HL-60 (cell line): ENCODE measurements around the gene ETFA.

Experiments used
- DNase-seq, 2 experiments: peaks; one replicate each; pipeline ENCODE4 v3.0.0-alpha.2; 2010 to 2020; ENCODE audit warnings: low read depth in 1 of 2, low spot score in 1 of 2
- H3K27ac ChIP-seq: fragments of 250-450 bp; sonication (Bioruptor Pico); replicated peaks from 2 replicates; pipeline ENCODE4 v1.5.1; 2020; ENCODE audit warnings: mild to moderate bottlenecking, moderate library complexity
- H3K27me3 ChIP-seq: fragments of 250-450 bp; sonication (Bioruptor Pico); 2 replicates; pipeline ENCODE4 v1.5.1; 2021; ENCODE audit warnings: mild to moderate bottlenecking, moderate library complexity; ENCODE audit not compliant: insufficient read depth, poor library complexity, severe bottlenecking
- H3K4me3 ChIP-seq: replicated peaks from 2 replicates; pipeline ENCODE4 v1.5.1; 2011; ENCODE audit warnings: mild to moderate bottlenecking, control low read depth, low read length; ENCODE audit not compliant: insufficient read depth
- CTCF ChIP-seq: IDR thresholded peaks from one replicate; pipeline ENCODE4 v1.5.1; 2011; ENCODE audit warnings: low read length, control low read depth, inconsistent platforms; ENCODE audit not compliant: insufficient read depth
- GABPA ChIP-seq: IDR thresholded peaks from 2 replicates; pipeline ENCODE4 v1.6.1; 2012; ENCODE audit warnings: low read depth
- POLR2AphosphoS5 ChIP-seq: IDR thresholded peaks from 2 replicates; pipeline ENCODE4 v1.6.1; 2012; ENCODE audit warnings: low read depth
- REST ChIP-seq: IDR thresholded peaks from 2 replicates; pipeline ENCODE4 v1.6.1; 2012; ENCODE audit warnings: low read depth; ENCODE audit not compliant: insufficient replicate concordance
- SPI1 ChIP-seq: IDR thresholded peaks from 2 replicates; pipeline ENCODE4 v1.6.1; 2012; ENCODE audit warnings: low read depth, mild to moderate bottlenecking, borderline replicate concordance

ETFA gene

GRCh38 chr15:76252249-76252648, 59.0 kb downstream of the ETFA start:
- Histone ChIP-seq H3K27me3 (no peaks in the 10 kb centered on the region), H3K4me3 (no peak overlapping the region), H3K27ac (no peak overlapping the region)
- TF ChIP-seq CTCF (no peak), POLR2AphosphoS5 (no peak), REST (no peak), SPI1 (no peak), GABPA (no peak)
- DNase-seq = no peak

- Histone ChIP-seq H3K4me3 (no peak overlapping the region), H3K27me3 (no peaks in the 10 kb centered on the region), H3K27ac (no peak overlapping the region)
- TF ChIP-seq REST (no peak), GABPA (no peak)
- no peak for DNase-seq
Measured at GRCh38 chr15:76251717-76252116, 59.6 kb downstream of the ETFA start.

- Histone ChIP-seq H3K4me3 (no peak overlapping the region), H3K27ac (no peak overlapping the region), H3K27me3 (no peaks in the 10 kb centered on the region)
- no peak for TF ChIP-seq SPI1
- no peak for TF ChIP-seq POLR2AphosphoS5
- no peak for TF ChIP-seq GABPA
- no peak for TF ChIP-seq REST
- TF ChIP-seq CTCF = no peak
- DNase-seq = no peak
Measured at GRCh38 chr15:76245072-76245610, 66.1 kb downstream of the ETFA start.

- Histone ChIP-seq H3K27ac (no peak overlapping the region), H3K4me3 (no peak overlapping the region), H3K27me3 (no peaks in the 10 kb centered on the region)
- TF ChIP-seq CTCF (no peak), POLR2AphosphoS5 (no peak), GABPA (no peak), SPI1 (no peak), REST (no peak)
- DNase-seq = no peak
Measured at GRCh38 chr15:76239786-76240185, 71.5 kb downstream of the ETFA start.
